HepG2 (cell line): ENCODE data around the gene TMEM95. TPM values are rescaled to one million over a fixed set of nuclear protein-coding genes. Genes with fewer than 3 reads are reported as not detected.
A peak's percentile ranks its signal among the peaks of the same experiment; 100 is the strongest.

Experiments used
- ATAC-seq: fragments of 200-7000 bp; cut with Tn5 transposase; 3 replicates; pipeline ENCODE4 v1.9.1; 2020; ENCODE audit warnings: mild to moderate bottlenecking, moderate library complexity
- BruUV-seq: library from RNA; stranded (reverse); fragments of 400-500 nt; replicated peaks from 2 replicates; lab custom pipeline; 2021; lab: Mats Ljungman, UMichigan
- CTCF ChIA-PET: fragments of 300-600 bp; formaldehyde crosslinking; extraction: SDS; loops from one replicate; lab custom pipeline; 2021; ENCODE audit warnings: low total read pairs, inconsistent platforms, low intra/inter-chr PET ratio; lab: Yijun Ruan, JAX
- POLR2A ChIA-PET: fragments of 350-600 bp; sonication (Branson Sonifier 250); formaldehyde crosslinking; loops from one replicate; lab custom pipeline; 2020; ENCODE audit warnings: antibody characterized with exemption, inconsistent platforms; lab: Yijun Ruan, JAX
- DNase-seq: peaks from one replicate; pipeline ENCODE4 v3.0.0-alpha.2; 2015; ENCODE audit warnings: low spot score
- FAIRE-seq: peaks from 3 replicates; lab custom pipeline; 2011; peaks lifted over from hg19 to GRCh38; lab: Jason Lieb, UNC
- H2AFZ ChIP-seq: one replicate; pipeline ENCODE4 v1.6.1; 2011; ENCODE audit warnings: low read length, inconsistent platforms
- H3K27ac ChIP-seq: fragments of 300-600 bp; 3 replicates; pipeline ENCODE4 v1.8.0; 2011; ENCODE audit warnings: mixed run types, mild to moderate bottlenecking, mixed read lengths, low read length, inconsistent platforms; ENCODE audit not compliant: insufficient read depth; ENCODE audit errors: extremely low read length
- H3K27me3 ChIP-seq, 2 experiments: fragments of 200-600 bp in 1 of 2; 2 replicates in 1 of 2; 3 replicates in 1 of 2; pipeline versions ENCODE4 v1.6.0 to v1.8.0; 2011; ENCODE audit warnings: low read length in 2 of 2, mild to moderate bottlenecking in 2 of 2, moderate library complexity in 2 of 2, inconsistent platforms in 1 of 2; ENCODE audit not compliant: insufficient read depth in 2 of 2, control insufficient read depth in 1 of 2
- H3K36me3 ChIP-seq, 2 experiments: fragments of 200-600 bp in 1 of 2; replicated peaks in 1 of 2; 2 replicates in 1 of 2; 3 replicates in 1 of 2; pipeline versions ENCODE4 v1.5.1 to v1.8.0; 2011; ENCODE audit warnings: low read length in 2 of 2, inconsistent platforms in 1 of 2; ENCODE audit not compliant: insufficient read depth in 2 of 2, control insufficient read depth in 1 of 2
- H3K4me1 ChIP-seq: 2 replicates; pipeline ENCODE4 v1.5.1; 2012; ENCODE audit warnings: low read length, inconsistent platforms; ENCODE audit not compliant: insufficient read depth
- H3K4me2 ChIP-seq: 2 replicates; pipeline ENCODE4 v1.6.0; 2011; ENCODE audit warnings: low read depth, low read length, inconsistent platforms
- H3K4me3 ChIP-seq, 3 experiments: fragments of 200-600 bp in 1 of 3; sonication (generic), shearing (Covaris generic) in 1 of 3; replicated peaks in 1 of 3; 2 replicates each; pipeline ENCODE4 v1.5.1; 2011 to 2016; ENCODE audit warnings: low read length in 3 of 3, inconsistent platforms in 2 of 3, low read depth in 2 of 3, mild to moderate bottlenecking in 2 of 3, control low read depth in 1 of 3, mixed read lengths in 1 of 3; ENCODE audit not compliant: insufficient read depth in 1 of 3
- H3K79me2 ChIP-seq: one replicate; pipeline ENCODE4 v1.6.1; 2011; ENCODE audit warnings: low read length, inconsistent platforms; ENCODE audit not compliant: insufficient read depth
- H3K9ac ChIP-seq: 2 replicates; pipeline ENCODE4 v1.6.0; 2011; ENCODE audit warnings: mild to moderate bottlenecking, low read depth, low read length, inconsistent platforms; ENCODE audit not compliant: insufficient read depth
- H3K9me3 ChIP-seq: 2 replicates; pipeline ENCODE4 v1.5.1; 2012; ENCODE audit warnings: mild to moderate bottlenecking, low read length
- H4K20me1 ChIP-seq: 2 replicates; pipeline ENCODE4 v1.6.0; 2011; ENCODE audit warnings: inconsistent platforms, mild to moderate bottlenecking, low read length, moderate library complexity; ENCODE audit not compliant: insufficient read depth
- BCL6 ChIP-seq: IDR thresholded peaks from 2 replicates; pipeline ENCODE4 v1.6.1; 2016; ENCODE audit warnings: missing genetic modification reagents, missing compliant biosample characterization
- CTCF ChIP-seq: sonication (generic); formaldehyde crosslinking; IDR thresholded peaks from 2 replicates; pipeline ENCODE4 v1.5.0; 2020; ENCODE audit warnings: mild to moderate bottlenecking, missing genetic modification reagents, moderate library complexity
- EHMT2 ChIP-seq: fragments of 200-600 bp; sonication (generic); IDR thresholded peaks from 2 replicates; pipeline ENCODE4 v1.7.0; 2017; ENCODE audit warnings: antibody characterized with exemption, low read depth, low read length, borderline replicate concordance
- HDAC1 ChIP-seq: sonication (generic); formaldehyde crosslinking; IDR thresholded peaks from 2 replicates; pipeline ENCODE4 v1.5.1; 2020; ENCODE audit warnings: mild to moderate bottlenecking, missing genetic modification reagents
- HDAC2 ChIP-seq: sonication (generic); formaldehyde crosslinking; IDR thresholded peaks from 2 replicates; pipeline ENCODE4 v1.4.0; 2020; ENCODE audit warnings: missing genetic modification reagents
- IKZF5 ChIP-seq: IDR thresholded peaks from 2 replicates; pipeline ENCODE4 v1.6.1; 2018; ENCODE audit warnings: missing genetic modification reagents, mild to moderate bottlenecking, missing compliant biosample characterization
- KDM2A ChIP-seq: sonication (generic); formaldehyde crosslinking; IDR thresholded peaks from 2 replicates; pipeline ENCODE4 v1.4.0; 2020; ENCODE audit warnings: low read depth, missing genetic modification reagents, borderline replicate concordance
- MAFF ChIP-seq: IDR thresholded peaks from 2 replicates; pipeline ENCODE4 v1.6.1; 2011; ENCODE audit warnings: low read depth, low read length, improper control_type of control experiment
- MIER3 ChIP-seq: IDR thresholded peaks from 2 replicates; pipeline ENCODE4 v1.6.1; 2016; ENCODE audit warnings: missing compliant biosample characterization, borderline replicate concordance
- MTF1 ChIP-seq: sonication (generic); formaldehyde crosslinking; IDR thresholded peaks from 2 replicates; pipeline ENCODE4 v1.5.0; 2020; ENCODE audit warnings: missing genetic modification reagents
- MXD1 ChIP-seq: sonication (generic); formaldehyde crosslinking; IDR thresholded peaks from 2 replicates; pipeline ENCODE4 v1.4.0; 2020; ENCODE audit warnings: mild to moderate bottlenecking, missing genetic modification reagents
- NR2F6 ChIP-seq, 2 experiments: IDR thresholded peaks; 2 replicates each; pipeline ENCODE4 v1.6.1; 2016; ENCODE audit warnings: antibody characterized with exemption in 1 of 2, mild to moderate bottlenecking in 1 of 2
- REPIN1 ChIP-seq: sonication (generic); formaldehyde crosslinking; IDR thresholded peaks from 2 replicates; pipeline ENCODE4 v1.8.0; 2022; ENCODE audit warnings: missing genetic modification reagents, low read depth, mild to moderate bottlenecking, borderline replicate concordance
- SMAD9 ChIP-seq: sonication (generic); formaldehyde crosslinking; IDR thresholded peaks from 2 replicates; pipeline ENCODE4 v1.5.1; 2020; ENCODE audit warnings: mild to moderate bottlenecking, missing genetic modification reagents
- ZBTB8A ChIP-seq: sonication (generic); formaldehyde crosslinking; IDR thresholded peaks from 2 replicates; pipeline ENCODE4 v1.4.0; 2020; ENCODE audit warnings: mild to moderate bottlenecking, low read depth, missing genetic modification reagents, borderline replicate concordance
- ZNF224 ChIP-seq: sonication (generic); formaldehyde crosslinking; IDR thresholded peaks from 2 replicates; pipeline ENCODE4 v1.5.0; 2020; ENCODE audit warnings: mild to moderate bottlenecking, missing genetic modification reagents
- ZNF564 ChIP-seq: sonication (generic); formaldehyde crosslinking; IDR thresholded peaks from 2 replicates; pipeline ENCODE4 v1.8.1; 2023; ENCODE audit warnings: mild to moderate bottlenecking, missing genetic modification reagents
- ZNF598 ChIP-seq: sonication (generic); formaldehyde crosslinking; IDR thresholded peaks from 2 replicates; pipeline ENCODE4 v1.5.1; 2020; ENCODE audit warnings: mild to moderate bottlenecking, missing genetic modification reagents, borderline replicate concordance
- ZNF607 ChIP-seq: sonication (generic); formaldehyde crosslinking; IDR thresholded peaks from 2 replicates; pipeline ENCODE4 v1.5.1; 2020; ENCODE audit warnings: missing genetic modification reagents, mild to moderate bottlenecking, borderline replicate concordance
- ZNF639 ChIP-seq: conservative IDR thresholded peaks from 2 replicates; pipeline ENCODE4 v1.6.1; 2018; ENCODE audit warnings: missing genetic modification reagents
- WGBS: methylation state at CpG from one replicate; pipeline ENCODE4 v1.1.6; 2017; ENCODE audit warnings: low lambda C conversion rate; 5-methylcytosine and 5-hydroxymethylcytosine counted together
- in situ Hi-C: cut with HindIII; loops from 2 replicates; pipeline ENCODE4 v1.10.0; 2017; ENCODE audit warnings: low pct_unique_long_range_greater_than_20kb; ENCODE audit not compliant: extremely low pct_ligation_motif_present
- intact Hi-C: fragments of 100-400 bp; cut with micrococcal nuclease; formaldehyde crosslinking; loops from one replicate; pipeline ENCODE4 v1.10.0; 2022; ENCODE audit not compliant: unreplicated experiment
- polyA plus RNA-seq, 8 experiments: library from polyadenylated mRNA; depleted of rRNA in 3 of 8; stranded (reverse) in 7 of 8; unstranded in 1 of 8; fragments of >200 nt; fragmentation: Illumina TruSeq in 4 of 8; extraction: Trizol in 4 of 8; gene quantifications; 2 replicates each; pipeline versions ENCODE4 v1.2.1 to v1.2.3, GENCODE V29; 2011 to 2016; ENCODE audit warnings: low read depth in 4 of 8, missing spikeins in 1 of 8, mixed read lengths in 1 of 8; ENCODE audit not compliant: insufficient read depth in 1 of 8
- total RNA-seq, 5 experiments: library from RNA; depleted of rRNA; stranded (reverse); fragments of >200 nt; fragmentation: Illumina TruSeq; extraction: Trizol; gene quantifications; 2 replicates each; pipeline ENCODE4 v1.2.3, GENCODE V29; 2016; ENCODE audit warnings: low read depth in 1 of 5

The TMEM95 gene
- total and polyA plus RNA-seq, 2 of the 13 experiments (the other 11 are each of a cell fraction or from before 2014, with no cell fraction given) = not detected

- Histone ChIP-seq H3K36me3 (peaks cover 0 to 2% of the 10 kb centered on the region in 2 experiments; a peak in 2 of 5 replicates), H3K27ac (no peak overlapping the region), H3K27me3 (no peaks in the 10 kb centered on the region), H2AFZ (no peak overlapping the region), H3K4me3 (peak overlapping the region in 1 of 3 experiments; percentile 84; a peak in 1 of 6 replicates), H3K4me1 (peaks cover 14% of the 10 kb centered on the region), H3K79me2 (no peaks in the 10 kb centered on the region), H3K9ac (no peak overlapping the region), H4K20me1 (no peaks in the 10 kb centered on the region), H3K9me3 (no peaks in the 10 kb centered on the region), H3K4me2 (peak overlapping the region; percentile 88; the same call in 1 of the 2 replicates)
- WGBS = 95% methylated on average over 38 of the region's 42 CpGs
- ATAC-seq = no peak
- no peak for DNase-seq
- FAIRE-seq = no peak
- in situ Hi-C loops (no loop called here), intact Hi-C loops (no loop called here)
- CTCF ChIA-PET = no interaction called here
- TF ChIP-seq ZNF224 (CRISPR knock-in tag) (no peak), IKZF5 (CRISPR knock-in tag) (no peak), ZNF598 (CRISPR knock-in tag) (no peak), EHMT2 (no peak), HDAC2 (CRISPR knock-in tag) (no peak), CTCF (CRISPR knock-in tag) (no peak), MAFF (no peak), HDAC1 (CRISPR knock-in tag) (no peak), REPIN1 (CRISPR knock-in tag) (no peak), NR2F6 (IDR thresholded peaks at IDR 0.05) (no peak), NR2F6 (CRISPR knock-in tag; IDR thresholded peaks at IDR 0.05) (no peak), ZNF607 (no peak), BCL6 (CRISPR knock-in tag) (no peak), MXD1 (CRISPR knock-in tag) (no peak), ZBTB8A (CRISPR knock-in tag) (no peak), MIER3 (CRISPR knock-in tag) (no peak), MTF1 (no peak), SMAD9 (CRISPR knock-in tag) (no peak), KDM2A (CRISPR knock-in tag) (no peak), ZNF639 (CRISPR knock-in tag) (no peak), ZNF564 (CRISPR knock-in tag) (no peak)
- no TSS peak for BruUV-seq
- POLR2A ChIA-PET = interaction anchor here (0.6 to 1.7 kb wide), 4 partner anchors 10 to 106 kb away, joined by 3 to 13 read pairs (median 4); partner anchors contain the start of genes CHRNB1 and TNK1
Observed at GRCh38 chr17:7392696-7393612, 38.0 kb downstream of the TMEM95 start.
